ENCODE measurements around the gene TNS1.

- no peak for TF ChIP-seq CTCF (IDR thresholded peaks at IDR 0.05; ENCODE audit: insufficient read depth, low read depth, low read length)
- TF ChIP-seq EZH2 (IDR thresholded peaks at IDR 0.05; ENCODE audit: insufficient read depth, low read length) = no peak
These were observed 7.0 kb downstream of the TNS1 start for GRCh38 chr2:217995731-217996231.
